Measurements from ENCODE around the gene PI4K2B. TPM values are rescaled to one million over a fixed set of nuclear protein-coding genes. Genes with fewer than 3 reads are reported as not detected.

The PI4K2B gene
- total and polyA plus RNA-seq, 4 experiments from 2014 or later = 13.5 to 15.3 (median 14.5) TPM

Other genes with a start within 250 kb of the PI4K2B start
- not detected for gene LGI2, start 203.1 kb upstream of the PI4K2B start, total RNA-seq
- not detected for gene LGI2, start 203.1 kb upstream of the PI4K2B start, polyA plus RNA-seq
- gene SEPSECS, start 73.6 kb upstream of the PI4K2B start, total RNA-seq = 10 to 100 TPM; 14.7 to 15.1 TPM
- gene SEPSECS, start 73.6 kb upstream of the PI4K2B start, polyA plus RNA-seq = 1 to 10 TPM; 1.3 to 3.4 TPM
- 10 to 100 TPM; 13.0 to 14.4 TPM for gene ZCCHC4, start 78.7 kb downstream of the PI4K2B start, total RNA-seq
- gene ZCCHC4, start 78.7 kb downstream of the PI4K2B start, polyA plus RNA-seq = 10 to 100 TPM in 1 of 2 donors, 1 to 10 TPM in 1; 9.2 to 12.6 TPM
- 10 to 100 TPM; 61.8 to 63.7 TPM for gene ANAPC4, start 143.2 kb downstream of the PI4K2B start, total RNA-seq
- gene ANAPC4, start 143.2 kb downstream of the PI4K2B start, polyA plus RNA-seq = 10 to 100 TPM; 22.2 to 27.7 TPM

Measured in CD4-positive, alpha-beta memory T cell (primary cell).